Omental fat pad (tissue), 4 donors: ENCODE data around the gene PLXNA2. TPM values are rescaled to one million over a fixed set of nuclear protein-coding genes. Genes with fewer than 3 reads are reported as not detected.

ENCODE experiments used
- ATAC-seq: fragments of 150-250 bp; one replicate; pipeline ENCODE4 v1.9.1; 2016; ENCODE audit warnings: mild to moderate bottlenecking, moderate library complexity; ENCODE audit not compliant: low FRiP score
- DNase-seq: peaks from one replicate; pipeline ENCODE4 v3.0.0-alpha.2; 2019; ENCODE audit warnings: low spot score
- total RNA-seq, 4 donors: library from RNA; depleted of rRNA; stranded (reverse); fragments of >200 nt; gene quantifications; one replicate each; pipeline ENCODE4 v1.1.0, GENCODE V29; 2016
- TF ChIP-seq, protein P1 (sequence below), 3 donors: fragments of 450-650 bp; IDR thresholded peaks; one replicate each; pipeline ENCODE4 v1.5.1; 2016 to 2017; ENCODE audit warnings: antibody characterized with exemption in 3 of 3, mild to moderate bottlenecking in 3 of 3, moderate library complexity in 2 of 3

The PLXNA2 gene
- total RNA-seq, 4 donors from 2014 or later = 21.7 to 67.9 (median 36.8) TPM

DNA sequence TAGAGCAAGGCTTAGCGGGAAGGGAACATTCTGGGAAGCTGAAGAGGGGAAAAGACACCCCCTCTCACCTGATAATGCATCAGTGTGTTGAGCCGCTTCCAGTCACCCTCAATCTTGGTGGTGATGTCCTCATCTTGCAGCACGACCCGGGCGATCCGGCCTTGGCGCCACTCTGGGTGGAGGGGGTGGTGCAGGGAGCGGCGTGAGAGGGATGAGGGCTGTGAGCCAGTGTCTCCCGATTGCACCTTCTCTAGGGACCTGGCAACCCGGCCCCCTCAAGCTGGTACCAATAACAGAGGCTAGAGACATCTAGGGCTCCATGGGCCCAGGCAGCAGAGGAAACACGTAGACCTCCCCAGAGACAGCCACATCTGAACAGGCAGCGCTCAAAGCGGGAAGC lies 205.9 kb downstream of the PLXNA2 start:
- ATAC-seq = no peak
- TF ChIP-seq, protein P1, sequence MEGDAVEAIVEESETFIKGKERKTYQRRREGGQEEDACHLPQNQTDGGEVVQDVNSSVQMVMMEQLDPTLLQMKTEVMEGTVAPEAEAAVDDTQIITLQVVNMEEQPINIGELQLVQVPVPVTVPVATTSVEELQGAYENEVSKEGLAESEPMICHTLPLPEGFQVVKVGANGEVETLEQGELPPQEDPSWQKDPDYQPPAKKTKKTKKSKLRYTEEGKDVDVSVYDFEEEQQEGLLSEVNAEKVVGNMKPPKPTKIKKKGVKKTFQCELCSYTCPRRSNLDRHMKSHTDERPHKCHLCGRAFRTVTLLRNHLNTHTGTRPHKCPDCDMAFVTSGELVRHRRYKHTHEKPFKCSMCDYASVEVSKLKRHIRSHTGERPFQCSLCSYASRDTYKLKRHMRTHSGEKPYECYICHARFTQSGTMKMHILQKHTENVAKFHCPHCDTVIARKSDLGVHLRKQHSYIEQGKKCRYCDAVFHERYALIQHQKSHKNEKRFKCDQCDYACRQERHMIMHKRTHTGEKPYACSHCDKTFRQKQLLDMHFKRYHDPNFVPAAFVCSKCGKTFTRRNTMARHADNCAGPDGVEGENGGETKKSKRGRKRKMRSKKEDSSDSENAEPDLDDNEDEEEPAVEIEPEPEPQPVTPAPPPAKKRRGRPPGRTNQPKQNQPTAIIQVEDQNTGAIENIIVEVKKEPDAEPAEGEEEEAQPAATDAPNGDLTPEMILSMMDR (IDR thresholded peaks at IDR 0.05) = no peak
- no peak for DNase-seq

GRCh38 chr1:208036918-208037766 lies 207.0 kb downstream of the PLXNA2 start:
- no peak for ATAC-seq
- no peak for DNase-seq
- TF ChIP-seq, protein P1 (IDR thresholded peaks at IDR 0.05) = no peak

DNA sequence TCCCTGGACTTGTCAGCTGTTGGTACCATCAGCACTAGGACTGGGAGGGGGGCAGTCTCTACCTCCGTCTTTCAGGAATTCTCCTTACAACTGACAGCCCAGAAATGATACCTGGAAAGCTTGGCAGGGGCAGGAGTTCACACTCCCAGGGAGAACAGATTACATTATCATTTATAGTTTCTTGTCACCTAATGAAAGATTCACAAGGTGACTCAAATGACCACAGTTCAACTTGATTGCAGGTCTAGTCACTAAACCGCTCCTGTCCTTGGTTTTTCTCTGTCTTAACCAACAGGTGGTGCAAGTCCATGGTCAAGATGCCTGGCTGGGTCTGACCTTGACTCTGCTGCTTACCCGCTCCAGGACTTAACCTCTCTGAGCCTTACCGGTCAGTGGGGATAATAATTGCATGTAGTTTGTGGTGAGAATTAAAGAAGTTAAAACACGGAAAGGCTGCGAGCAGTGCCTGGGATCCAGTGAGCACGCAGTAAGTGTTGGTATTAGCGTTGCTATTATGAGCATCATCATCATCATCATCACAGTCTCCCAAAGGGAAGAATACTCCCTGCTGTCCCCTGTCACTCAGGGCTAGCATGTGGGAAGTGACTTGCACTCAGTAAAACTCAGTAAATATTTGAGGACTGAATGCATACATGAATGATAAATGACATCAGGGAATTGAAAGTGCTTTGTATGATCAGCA lies 207.9 kb downstream of the PLXNA2 start:
- no peak for DNase-seq
- no peak for ATAC-seq

GRCh38 chr1:208034135-208034534 lies 210.0 kb downstream of the PLXNA2 start:
- TF ChIP-seq, protein P1 (IDR thresholded peaks at IDR 0.05) = no peak
- no peak for DNase-seq
- ATAC-seq = no peak

More for the DNA sequence above, 207.9 kb downstream of the PLXNA2 start:
- TF ChIP-seq, protein P1 (IDR thresholded peaks at IDR 0.05) = no peak

DNA sequence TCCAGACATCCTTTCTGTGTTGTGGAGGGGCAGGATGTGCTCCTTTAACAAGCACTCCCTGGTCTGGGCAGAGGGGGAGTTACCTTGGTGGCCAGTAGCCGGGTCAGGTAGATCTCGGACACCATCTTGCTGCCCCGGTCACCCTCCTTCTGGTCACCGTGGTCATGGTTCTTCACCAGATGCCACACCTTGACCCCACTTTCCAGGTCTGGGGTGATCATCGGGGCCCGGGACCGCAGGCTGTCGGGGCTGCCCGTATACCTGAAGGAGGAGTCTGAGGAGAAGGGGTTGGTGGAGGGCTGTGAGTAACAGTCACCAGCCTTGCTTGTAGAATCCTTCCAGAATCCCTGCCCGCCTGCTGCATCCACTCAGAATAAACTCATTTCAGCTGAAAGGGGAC lies 210.9 kb downstream of the PLXNA2 start:
- DNase-seq (no peak), ATAC-seq (no peak)
- TF ChIP-seq, protein P1 (IDR thresholded peaks at IDR 0.05) = no peak

GRCh38 chr1:208031932-208032320 lies 212.3 kb downstream of the PLXNA2 start:
- TF ChIP-seq, protein P1 (IDR thresholded peaks at IDR 0.05) = no peak
- no peak for ATAC-seq
- DNase-seq = no peak
